HG03097 (cell line): ENCODE results near the gene TRMU.

Source experiments
- ATAC-seq: cut with Tn5 transposase; IDR thresholded peaks from one replicate; pipeline ENCODE4 v1.9.1; 2021; ENCODE audit not compliant: unreplicated experiment, low FRiP score

Gene TRMU

GRCh38 chr22:46366801-46367706, 31.5 kb downstream of the TRMU start:
- no peak for ATAC-seq

DNA sequence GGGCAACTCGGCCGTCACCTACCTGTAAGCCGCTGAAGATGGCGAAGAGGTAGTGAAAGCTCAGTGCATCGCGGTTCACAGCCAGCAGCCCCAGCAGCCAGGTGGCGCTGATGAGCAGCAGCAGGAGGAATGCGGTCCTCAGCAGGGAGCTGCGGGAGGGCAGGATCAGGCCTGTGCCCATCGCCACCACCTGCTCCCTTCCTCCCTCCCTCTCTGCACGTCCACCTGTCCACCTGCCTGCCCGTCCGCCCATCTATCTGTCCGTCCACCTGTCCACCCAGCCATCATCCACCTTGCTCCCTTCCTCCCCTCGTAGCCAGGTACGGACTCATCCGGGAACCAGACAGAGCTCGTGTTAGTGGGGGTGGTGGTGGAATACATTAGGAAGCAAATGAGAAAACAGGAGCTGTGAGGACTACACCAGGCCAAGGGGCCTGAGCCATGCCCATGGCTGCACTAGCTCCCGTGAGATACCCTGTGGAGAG, 32.2 kb downstream of the TRMU start:
- no peak for ATAC-seq

DNA sequence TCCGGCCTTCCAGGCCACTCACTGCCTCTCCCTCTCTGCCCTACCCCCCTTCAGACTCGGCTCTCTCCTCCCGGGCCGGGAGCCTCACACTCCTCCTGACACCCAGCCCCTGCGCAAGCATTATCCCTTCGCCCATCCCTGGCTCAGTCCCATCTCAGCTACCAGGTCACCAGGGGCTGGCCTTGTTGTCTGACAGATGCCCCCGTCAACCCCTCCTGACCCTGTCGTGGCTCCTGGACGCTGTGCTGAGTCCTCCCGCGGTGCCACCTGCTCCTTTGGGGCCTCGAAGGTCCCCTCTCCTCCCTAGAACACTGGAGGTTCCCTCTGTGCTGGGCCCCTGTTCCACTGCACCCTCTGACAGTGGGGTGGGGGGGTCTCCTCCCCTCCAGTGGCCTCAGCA, 32.9 kb downstream of the TRMU start:
- ATAC-seq, result no peak

DNA sequence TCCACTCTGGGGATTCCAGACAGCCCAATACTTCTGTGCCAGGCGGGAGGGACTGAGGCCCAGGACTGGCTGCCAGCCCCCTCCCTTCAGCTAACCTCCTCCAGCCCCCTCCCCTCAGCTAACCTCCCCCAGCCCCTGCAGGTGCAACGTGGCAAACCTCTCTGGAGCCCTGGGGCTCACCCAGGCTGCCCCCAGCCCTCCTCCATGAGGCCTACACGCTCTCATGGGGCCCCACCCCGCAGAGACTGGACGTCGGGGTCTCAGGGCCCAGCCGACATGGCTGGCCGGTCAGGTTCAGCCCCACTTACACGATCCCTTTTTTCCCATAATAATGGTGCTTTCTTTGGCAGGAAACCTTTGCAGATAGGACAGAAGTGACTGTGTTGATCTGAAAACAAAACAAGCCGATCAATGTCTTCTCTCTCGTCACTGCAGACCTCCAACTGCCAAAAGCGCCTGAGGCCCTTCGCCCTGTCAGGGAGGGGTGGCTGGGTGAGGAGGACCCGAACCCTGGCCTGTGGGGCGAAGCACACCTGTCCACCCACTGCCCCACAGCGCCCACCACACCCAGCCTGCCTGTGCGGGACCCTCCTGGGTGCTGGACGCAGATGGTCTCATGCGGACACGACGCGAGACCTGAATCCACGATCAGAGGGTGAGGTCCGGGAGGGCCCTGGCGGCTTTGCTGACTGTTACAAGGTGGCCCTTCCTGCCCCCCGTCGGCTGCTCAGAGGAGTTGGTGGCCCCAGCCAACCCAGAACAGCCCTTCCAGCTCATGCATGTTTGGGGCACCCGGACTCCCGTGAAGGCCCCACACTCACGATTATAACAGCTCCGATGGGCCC, 33.6 kb downstream of the TRMU start:
- ATAC-seq, result no peak

- no peak for ATAC-seq
Measured at GRCh38 chr22:46369716-46370583, 34.4 kb downstream of the TRMU start.

DNA sequence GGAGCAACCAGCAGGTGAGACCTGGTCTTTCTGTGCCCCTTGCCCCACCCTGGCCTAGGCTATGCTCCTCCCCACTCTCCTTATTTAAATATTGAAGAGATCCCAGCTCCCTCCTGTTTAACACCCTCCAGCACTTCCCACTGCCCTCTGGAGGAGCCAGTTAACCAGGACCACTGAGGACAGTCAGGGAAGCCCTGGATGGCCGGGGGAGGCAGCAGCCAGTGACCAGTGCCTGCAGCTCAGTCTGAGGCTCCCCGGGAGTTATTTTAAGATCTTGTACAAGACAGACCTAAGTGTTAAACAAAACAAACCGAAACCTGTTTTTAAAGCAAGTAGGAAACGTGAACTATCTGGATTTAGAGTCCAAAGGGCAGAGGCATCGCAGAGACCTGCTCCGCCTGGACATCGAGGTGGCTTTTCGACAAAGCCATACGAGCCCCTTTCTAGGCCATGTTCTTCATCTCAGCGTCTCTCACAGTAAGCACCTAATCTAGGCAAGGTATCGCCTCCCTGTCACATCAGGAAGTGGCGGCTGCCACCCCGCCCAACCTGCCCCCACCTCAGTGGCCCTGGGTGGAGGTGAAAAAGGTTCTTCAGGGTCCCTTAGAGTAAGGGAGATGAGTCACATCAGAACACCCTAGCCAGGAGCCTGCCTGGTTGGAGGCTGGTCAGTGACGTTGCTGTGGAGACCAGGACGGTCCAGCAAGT, 35.2 kb downstream of the TRMU start:
- ATAC-seq, result no peak

- no peak for ATAC-seq
Measured at GRCh38 chr22:46371623-46372226, 36.2 kb downstream of the TRMU start.

DNA sequence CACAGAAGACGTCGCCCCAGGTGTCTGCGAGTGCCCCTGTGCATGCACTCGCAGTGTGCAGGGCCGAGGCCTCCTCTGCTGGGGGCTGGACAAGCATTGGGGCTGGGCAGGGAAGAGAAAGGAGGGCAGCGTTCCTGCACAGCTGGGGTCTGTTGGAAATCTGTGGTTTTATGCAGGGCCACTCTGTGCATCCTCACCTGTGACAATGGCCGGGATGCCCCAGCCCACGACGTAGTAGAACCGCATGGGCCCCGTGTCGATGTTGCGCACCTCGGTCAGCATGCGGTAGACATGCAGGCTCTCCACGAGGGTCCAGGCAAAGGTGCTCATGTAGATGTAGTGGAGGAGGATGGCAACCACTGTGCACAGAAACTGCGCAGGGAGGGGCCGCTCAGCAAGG, 37.2 kb downstream of the TRMU start:
- no peak for ATAC-seq

DNA sequence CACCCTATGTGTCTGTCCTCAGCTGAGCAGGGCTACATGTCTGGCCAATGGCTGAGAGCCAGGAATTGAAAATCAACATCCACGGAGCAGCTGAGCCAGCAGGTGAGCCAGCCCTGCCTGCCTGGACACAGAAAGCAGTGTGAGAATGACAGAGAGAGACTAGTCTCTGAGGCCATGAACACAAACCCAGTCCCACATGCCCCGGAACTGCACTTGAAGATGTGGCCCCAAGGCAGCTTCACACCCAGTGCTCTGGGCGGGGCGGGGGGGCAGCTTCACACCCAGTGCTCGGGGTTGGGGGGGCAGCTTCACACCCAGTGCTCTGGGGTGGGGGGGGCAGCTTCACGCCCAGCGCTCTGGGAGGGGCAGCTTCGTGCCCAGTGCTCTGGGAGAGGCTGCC, 37.6 kb downstream of the TRMU start:
- no peak for ATAC-seq

- no peak for ATAC-seq
Measured at GRCh38 chr22:46373921-46374662, 38.6 kb downstream of the TRMU start.

- no peak for ATAC-seq
Measured at GRCh38 chr22:46374663-46375474, 39.4 kb downstream of the TRMU start.

DNA sequence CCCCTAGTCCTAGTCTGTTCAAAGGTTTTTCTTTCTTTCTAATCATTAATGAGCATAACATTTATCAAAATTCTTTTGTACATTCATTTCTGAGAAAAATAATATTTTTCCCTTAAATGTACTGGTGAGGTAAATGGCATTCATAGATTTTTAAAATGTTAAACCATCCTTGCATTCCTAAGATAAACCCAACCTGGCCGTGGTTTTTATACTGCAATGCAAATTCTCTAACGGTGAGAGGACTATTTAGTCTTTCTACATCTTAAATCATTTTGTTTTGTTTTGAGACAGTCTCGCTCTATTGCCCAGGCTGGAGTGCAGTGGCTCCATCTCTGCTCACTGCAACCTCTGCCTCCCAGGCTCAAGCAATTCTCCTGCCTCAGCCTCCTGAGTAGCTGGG, 40.6 kb downstream of the TRMU start:
- ATAC-seq, result no peak

DNA sequence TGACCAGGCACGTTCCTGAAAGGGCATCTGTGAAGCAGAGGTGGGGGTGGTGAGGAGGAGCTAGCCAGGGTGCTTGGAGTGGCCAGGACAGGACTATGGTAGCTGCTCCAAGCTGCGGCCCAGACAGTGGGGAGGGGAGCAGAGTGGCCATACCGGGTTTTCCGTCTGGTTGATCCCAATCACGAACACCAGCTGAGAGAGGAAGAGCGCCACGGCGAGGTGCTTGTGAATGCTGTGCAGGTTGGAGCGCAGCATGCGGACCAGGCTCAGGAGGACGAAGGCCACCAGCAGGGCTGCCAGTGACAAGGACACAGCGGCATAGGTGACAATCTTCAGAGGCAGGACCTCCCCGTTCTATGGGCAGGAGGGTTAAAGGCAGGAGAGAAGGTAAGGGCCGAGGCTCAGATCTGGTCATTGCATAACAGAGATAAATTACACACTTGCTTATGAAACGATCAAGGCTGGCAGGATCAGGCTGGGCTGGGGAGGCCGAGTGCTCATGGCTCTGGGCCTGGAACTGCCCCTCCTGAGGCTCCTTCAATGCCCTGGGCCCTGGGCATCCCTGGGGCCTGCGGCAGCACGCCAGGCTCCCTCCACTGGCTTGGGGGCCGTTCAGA, 41.5 kb downstream of the TRMU start:
- no peak for ATAC-seq

- no peak for ATAC-seq
Measured at GRCh38 chr22:46377525-46378425, 42.3 kb downstream of the TRMU start.

- no peak for ATAC-seq
Measured at GRCh38 chr22:46378426-46379065, 43.0 kb downstream of the TRMU start.
